Measurements from ENCODE around the gene HLX. TPM values are rescaled to one million over a fixed set of nuclear protein-coding genes. Genes with fewer than 3 reads are reported as not detected.

HLX gene
- total RNA-seq, 1 donor from 2014 or later = 2.3 TPM

DNA sequence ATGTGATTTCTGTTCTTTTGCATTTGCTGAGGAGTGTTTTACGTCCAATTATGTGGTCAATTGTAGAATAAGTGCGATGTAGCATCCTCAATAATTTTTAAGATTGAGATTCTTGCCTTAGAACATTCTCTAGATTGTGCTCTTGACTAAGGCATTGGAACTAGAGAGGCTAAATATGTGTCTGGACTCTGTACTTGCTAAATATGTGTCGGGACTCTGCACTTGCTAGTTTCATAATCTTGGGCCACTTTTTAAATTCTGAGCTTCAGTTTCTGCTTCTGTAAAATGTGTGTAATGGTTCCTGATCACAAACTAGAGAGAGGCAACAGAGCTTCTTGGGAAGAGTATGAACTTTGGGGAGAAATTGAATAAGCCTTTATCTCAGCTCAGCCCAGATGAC, 21.6 kb downstream of the HLX start:
- Mint-ChIP-seq H3K27me3 (peaks cover 91% of the 10 kb centered on the region), H3K4me3 (no peak overlapping the region), H3K27ac (no peak overlapping the region), H3K4me1 (ENCODE audit: unreplicated experiment) (no peaks in the 10 kb centered on the region), H3K9me3 (no peaks in the 10 kb centered on the region), H3K36me3 (no peaks in the 10 kb centered on the region)
- TF ChIP-seq, protein P1, sequence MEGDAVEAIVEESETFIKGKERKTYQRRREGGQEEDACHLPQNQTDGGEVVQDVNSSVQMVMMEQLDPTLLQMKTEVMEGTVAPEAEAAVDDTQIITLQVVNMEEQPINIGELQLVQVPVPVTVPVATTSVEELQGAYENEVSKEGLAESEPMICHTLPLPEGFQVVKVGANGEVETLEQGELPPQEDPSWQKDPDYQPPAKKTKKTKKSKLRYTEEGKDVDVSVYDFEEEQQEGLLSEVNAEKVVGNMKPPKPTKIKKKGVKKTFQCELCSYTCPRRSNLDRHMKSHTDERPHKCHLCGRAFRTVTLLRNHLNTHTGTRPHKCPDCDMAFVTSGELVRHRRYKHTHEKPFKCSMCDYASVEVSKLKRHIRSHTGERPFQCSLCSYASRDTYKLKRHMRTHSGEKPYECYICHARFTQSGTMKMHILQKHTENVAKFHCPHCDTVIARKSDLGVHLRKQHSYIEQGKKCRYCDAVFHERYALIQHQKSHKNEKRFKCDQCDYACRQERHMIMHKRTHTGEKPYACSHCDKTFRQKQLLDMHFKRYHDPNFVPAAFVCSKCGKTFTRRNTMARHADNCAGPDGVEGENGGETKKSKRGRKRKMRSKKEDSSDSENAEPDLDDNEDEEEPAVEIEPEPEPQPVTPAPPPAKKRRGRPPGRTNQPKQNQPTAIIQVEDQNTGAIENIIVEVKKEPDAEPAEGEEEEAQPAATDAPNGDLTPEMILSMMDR (conservative IDR thresholded peaks at IDR 0.05) = no peak
- DNase-seq (ENCODE audit: extremely low spot score, unreplicated experiment) = no peak

DNA sequence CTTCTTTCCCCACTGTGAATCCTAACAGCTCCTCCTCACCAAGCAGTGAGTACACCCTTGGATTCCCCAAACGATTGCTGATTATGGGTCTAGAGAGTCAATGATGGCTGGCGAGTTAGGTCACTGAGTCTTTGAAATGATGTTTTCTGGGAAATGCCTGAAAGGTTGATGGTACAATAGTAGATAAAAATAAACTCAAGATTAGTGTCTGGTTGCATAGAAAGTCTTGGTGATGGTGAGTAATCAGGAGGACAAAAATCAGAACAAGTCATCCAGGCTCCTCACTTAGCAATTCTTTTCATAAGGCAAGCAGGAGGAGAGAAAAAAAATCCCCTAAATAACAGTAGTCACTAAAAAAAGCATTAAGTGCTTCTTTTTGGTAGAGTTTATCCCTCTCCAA, 22.6 kb downstream of the HLX start:
- no peak overlapping the region for H3K4me3 Mint-ChIP-seq
- H3K27ac Mint-ChIP-seq = no peak overlapping the region
- H3K27me3 Mint-ChIP-seq = peaks cover 91% of the 10 kb centered on the region
- no peaks in the 10 kb centered on the region for H3K4me1 Mint-ChIP-seq (ENCODE audit: unreplicated experiment)
- TF ChIP-seq, protein P1 (conservative IDR thresholded peaks at IDR 0.05) = no peak
- no peaks in the 10 kb centered on the region for H3K36me3 Mint-ChIP-seq
- DNase-seq (ENCODE audit: extremely low spot score, unreplicated experiment) = no peak
- H3K9me3 Mint-ChIP-seq = no peaks in the 10 kb centered on the region

DNA sequence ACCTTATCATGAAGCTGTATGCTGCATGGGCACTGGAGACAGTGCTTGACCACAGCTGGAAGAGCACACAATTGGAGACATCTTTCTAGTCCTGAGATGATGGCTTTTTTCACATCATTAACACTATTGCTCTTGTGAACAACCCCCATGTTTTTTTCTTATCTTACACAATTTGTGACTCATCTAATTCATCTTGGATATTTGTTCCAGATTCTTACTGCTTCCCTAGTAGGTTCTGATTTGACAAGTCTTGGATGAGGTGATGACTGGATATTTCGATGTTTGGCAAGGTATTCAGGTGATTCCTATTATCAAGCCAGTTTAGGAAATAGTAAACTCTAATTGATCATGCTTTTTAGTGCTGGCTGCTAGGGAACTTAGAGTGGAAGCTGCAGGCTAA, 23.7 kb downstream of the HLX start:
- Mint-ChIP-seq H3K27me3 (peaks cover 90% of the 10 kb centered on the region), H3K9me3 (no peaks in the 10 kb centered on the region), H3K27ac (no peak overlapping the region), H3K36me3 (no peaks in the 10 kb centered on the region), H3K4me1 (ENCODE audit: unreplicated experiment) (no peaks in the 10 kb centered on the region), H3K4me3 (no peak overlapping the region)
- DNase-seq (ENCODE audit: extremely low spot score, unreplicated experiment) = no peak
- TF ChIP-seq, protein P1 (conservative IDR thresholded peaks at IDR 0.05) = no peak

DNA sequence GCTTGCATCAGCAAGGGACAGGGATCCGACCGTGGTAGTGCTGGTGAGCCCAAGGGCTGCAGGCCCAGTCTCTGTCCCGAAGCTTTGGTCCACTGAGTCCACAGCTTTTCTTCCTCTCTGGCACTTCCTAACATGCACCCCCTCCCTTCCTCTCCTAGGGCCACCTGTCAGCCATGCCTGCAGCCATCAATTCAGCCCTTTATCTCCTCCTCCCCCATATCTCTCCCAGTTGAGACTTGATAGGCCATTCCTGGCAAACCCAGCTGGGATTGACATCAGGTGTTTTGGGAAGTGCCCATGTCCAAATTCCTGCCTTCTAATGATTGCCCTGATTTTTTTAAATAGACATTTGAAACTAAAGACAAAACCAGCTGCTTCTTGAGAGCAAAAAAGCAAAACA, 25.6 kb downstream of the HLX start:
- no peaks in the 10 kb centered on the region for H3K36me3 Mint-ChIP-seq
- TF ChIP-seq, protein P1 (conservative IDR thresholded peaks at IDR 0.05) = no peak
- no peaks in the 10 kb centered on the region for H3K9me3 Mint-ChIP-seq
- no peak for DNase-seq (ENCODE audit: extremely low spot score, unreplicated experiment)
- H3K27me3 Mint-ChIP-seq = peaks cover 90% of the 10 kb centered on the region
- no peak overlapping the region for H3K4me3 Mint-ChIP-seq
- H3K4me1 Mint-ChIP-seq (ENCODE audit: unreplicated experiment) = no peaks in the 10 kb centered on the region
- H3K27ac Mint-ChIP-seq = no peak overlapping the region

DNA sequence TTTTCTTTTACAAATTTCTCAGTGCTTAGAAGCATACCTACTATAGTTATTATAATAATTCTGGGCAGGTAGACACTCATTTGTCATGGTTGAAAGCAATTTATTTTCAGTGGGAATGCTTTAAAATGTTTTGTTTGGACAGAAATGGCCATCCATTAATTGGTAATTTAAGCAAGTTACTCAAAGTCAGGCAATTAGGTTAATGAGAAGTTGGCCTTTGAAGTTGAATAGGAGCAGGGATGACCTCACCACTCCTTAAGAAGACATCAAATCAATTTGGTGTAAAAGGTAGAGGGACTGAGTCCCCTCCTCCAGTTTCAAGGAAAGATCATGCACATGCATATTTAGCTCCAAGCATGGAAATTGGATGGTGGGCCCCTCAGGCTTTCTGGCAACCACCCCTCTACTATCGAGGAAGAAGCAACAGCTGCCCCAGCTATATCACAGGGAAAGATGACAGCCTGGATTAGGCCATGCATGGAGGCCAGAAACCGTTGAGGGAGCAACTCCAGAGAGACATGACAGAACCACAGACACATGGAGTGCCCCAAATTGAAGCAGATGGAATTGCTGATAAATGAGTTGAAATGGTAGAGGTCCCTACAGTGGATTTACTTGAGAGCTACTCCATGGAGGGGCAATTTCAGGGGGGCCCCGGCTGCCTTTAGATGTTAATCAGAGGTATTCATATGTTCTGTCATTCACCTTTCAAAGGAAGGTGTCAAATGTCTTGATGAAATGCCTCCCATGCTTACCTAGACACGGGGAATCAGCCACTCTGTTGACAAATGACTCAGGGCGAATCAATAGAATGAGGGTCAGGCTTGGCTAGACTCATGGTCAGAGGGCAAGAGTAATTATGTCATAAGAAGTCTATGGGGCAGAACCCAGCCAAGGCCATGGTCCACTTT, 26.7 kb downstream of the HLX start:
- Mint-ChIP-seq H3K36me3 (no peaks in the 10 kb centered on the region), H3K27me3 (peaks cover 88% of the 10 kb centered on the region), H3K9me3 (no peaks in the 10 kb centered on the region), H3K4me3 (no peak overlapping the region), H3K4me1 (ENCODE audit: unreplicated experiment) (no peaks in the 10 kb centered on the region), H3K27ac (no peak overlapping the region)
- no peak for DNase-seq (ENCODE audit: extremely low spot score, unreplicated experiment)
- TF ChIP-seq, protein P1 (conservative IDR thresholded peaks at IDR 0.05) = no peak
